T-helper 2 cell treated with Interferon-gamma antibody and Interleukin-4, amounts not matched to agents 5 μg/mL and 100 μg/mL, for 36 hours (primary cell): ENCODE data around the gene RIMBP3B.
"Not testable (repeated sequence)": the region's sequence is repeated elsewhere in the genome, so short reads cannot be mapped to it uniquely, and the experiment has no call there.

Source experiments
- DNase-seq: peaks from one replicate; pipeline ENCODE4 v3.0.0; 2021; ENCODE audit warnings: low spot score
- H3K27ac Mint-ChIP-seq: one replicate; pipeline ENCODE4 v1.8.0; 2021; ENCODE audit warnings: mild to moderate bottlenecking, mixed read lengths
- H3K27me3 Mint-ChIP-seq: one replicate; pipeline ENCODE4 v1.8.0; 2021; ENCODE audit warnings: low read depth, mixed read lengths
- H3K36me3 Mint-ChIP-seq: one replicate; pipeline ENCODE4 v1.8.0; 2021; ENCODE audit warnings: low read depth, mixed read lengths
- H3K4me1 Mint-ChIP-seq: one replicate; pipeline ENCODE4 v1.8.0; 2021; ENCODE audit warnings: low read depth, mixed read lengths
- H3K4me3 Mint-ChIP-seq: one replicate; pipeline ENCODE4 v1.8.0; 2022; ENCODE audit warnings: mild to moderate bottlenecking, moderate library complexity, mixed read lengths
- H3K9me3 Mint-ChIP-seq: one replicate; pipeline ENCODE4 v1.8.0; 2021; ENCODE audit warnings: mixed read lengths

The RIMBP3B gene

DNA sequence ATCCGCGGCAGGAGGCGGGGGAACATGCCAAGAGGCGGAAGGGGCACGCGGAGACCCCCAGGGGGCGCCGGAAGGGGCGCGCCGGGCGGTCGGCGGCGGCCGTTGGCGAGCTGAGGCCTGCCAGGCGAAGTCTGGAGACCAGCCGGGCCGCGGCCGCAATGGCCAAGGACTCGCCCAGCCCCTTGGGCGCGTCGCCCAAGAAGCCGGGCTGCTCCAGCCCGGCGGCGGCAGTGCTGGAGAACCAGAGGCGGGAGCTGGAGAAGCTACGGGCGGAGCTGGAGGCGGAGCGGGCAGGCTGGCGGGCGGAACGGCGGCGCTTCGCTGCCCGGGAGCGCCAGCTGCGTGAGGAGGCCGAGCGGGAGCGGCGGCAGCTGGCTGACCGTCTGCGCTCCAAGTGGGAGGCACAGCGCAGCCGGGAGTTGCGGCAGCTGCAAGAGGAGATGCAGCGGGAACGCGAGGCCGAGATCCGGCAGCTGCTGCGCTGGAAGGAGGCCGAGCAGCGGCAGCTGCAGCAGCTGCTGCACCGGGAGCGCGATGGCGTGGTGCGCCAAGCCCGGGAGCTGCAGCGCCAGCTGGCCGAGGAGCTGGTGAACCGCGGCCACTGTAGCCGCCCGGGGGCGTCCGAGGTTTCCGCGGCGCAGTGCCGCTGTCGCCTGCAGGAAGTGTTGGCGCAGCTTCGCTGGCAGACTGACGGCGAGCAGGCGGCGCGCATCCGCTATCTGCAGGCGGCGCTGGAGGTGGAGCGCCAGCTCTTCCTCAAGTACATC lies at the start of gene RIMBP3B:
Gene RIMBP3B (plus strand): TSS at position 51 of the 767 bp plus-strand sequence. CDS start 108 bp downstream, at position 159.
- not testable (repeated sequence) for H3K9me3 Mint-ChIP-seq, H3K36me3 Mint-ChIP-seq, H3K4me3 Mint-ChIP-seq, DNase-seq, H3K4me1 Mint-ChIP-seq, H3K27ac Mint-ChIP-seq, H3K27me3 Mint-ChIP-seq

DNA sequence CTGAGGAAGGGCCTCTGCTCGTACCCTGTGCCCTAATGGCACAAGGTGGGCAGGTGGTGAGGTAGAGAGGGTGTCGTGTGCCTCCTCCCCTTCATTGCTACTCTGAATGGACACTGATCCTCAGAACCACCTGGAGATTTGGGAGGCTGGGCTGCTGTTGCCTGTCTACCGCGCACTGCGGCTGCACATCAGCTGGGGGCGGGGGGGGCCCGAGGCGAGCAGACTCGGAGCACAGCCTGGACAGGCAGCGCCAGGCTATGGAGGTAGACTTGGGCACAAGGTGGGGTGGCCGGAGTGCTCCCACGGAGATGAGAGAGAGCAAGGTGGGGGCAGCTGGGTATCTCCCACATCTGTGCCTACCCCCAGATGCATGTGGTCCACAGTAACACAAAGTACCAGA lies 26.0 kb upstream of the RIMBP3B start:
- not testable (repeated sequence) for DNase-seq

GRCh38 chr22:21360525-21360924 lies 23.0 kb upstream of the RIMBP3B start:
- not testable (repeated sequence) for DNase-seq, H3K4me1 Mint-ChIP-seq, H3K27me3 Mint-ChIP-seq, H3K27ac Mint-ChIP-seq, H3K9me3 Mint-ChIP-seq, H3K36me3 Mint-ChIP-seq, H3K4me3 Mint-ChIP-seq

More for the DNA sequence above, 26.0 kb upstream of the RIMBP3B start:
- not testable (repeated sequence) for H3K36me3 Mint-ChIP-seq, H3K9me3 Mint-ChIP-seq, H3K4me1 Mint-ChIP-seq, H3K4me3 Mint-ChIP-seq, H3K27ac Mint-ChIP-seq, H3K27me3 Mint-ChIP-seq

- H3K36me3 Mint-ChIP-seq, H3K27ac Mint-ChIP-seq, DNase-seq, H3K27me3 Mint-ChIP-seq, H3K4me3 Mint-ChIP-seq, H3K4me1 Mint-ChIP-seq, H3K9me3 Mint-ChIP-seq: not testable (repeated sequence)
Observed at GRCh38 chr22:21362473-21362872, 21.1 kb upstream of the RIMBP3B start.

- DNase-seq, H3K4me1 Mint-ChIP-seq, H3K27ac Mint-ChIP-seq, H3K9me3 Mint-ChIP-seq, H3K27me3 Mint-ChIP-seq, H3K36me3 Mint-ChIP-seq, H3K4me3 Mint-ChIP-seq: not testable (repeated sequence)
Observed at GRCh38 chr22:21363061-21363460, 20.5 kb upstream of the RIMBP3B start.

DNA sequence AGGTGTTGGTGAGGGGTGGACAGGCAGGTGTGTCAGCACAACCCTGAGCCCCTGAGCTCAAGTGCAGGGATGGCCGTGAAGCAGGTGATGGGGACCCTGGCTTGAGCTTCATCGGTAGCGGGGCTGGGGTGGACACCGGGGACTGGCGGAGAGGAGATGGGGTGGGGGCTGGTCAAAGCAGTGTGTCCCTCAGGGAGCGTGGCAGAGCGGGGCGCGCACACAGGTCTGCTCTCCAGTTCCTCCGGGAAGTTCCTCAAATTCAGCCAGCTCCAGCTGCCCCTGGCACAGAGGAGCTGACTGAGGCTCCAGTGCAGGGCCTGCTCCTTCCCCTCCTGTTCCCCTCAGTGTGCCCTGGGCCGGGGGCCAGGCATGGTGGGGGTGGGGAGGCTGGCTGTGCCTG lies 19.7 kb upstream of the RIMBP3B start:
- not testable (repeated sequence) for H3K36me3 Mint-ChIP-seq, H3K4me1 Mint-ChIP-seq, H3K4me3 Mint-ChIP-seq, H3K27me3 Mint-ChIP-seq, DNase-seq, H3K27ac Mint-ChIP-seq, H3K9me3 Mint-ChIP-seq

DNA sequence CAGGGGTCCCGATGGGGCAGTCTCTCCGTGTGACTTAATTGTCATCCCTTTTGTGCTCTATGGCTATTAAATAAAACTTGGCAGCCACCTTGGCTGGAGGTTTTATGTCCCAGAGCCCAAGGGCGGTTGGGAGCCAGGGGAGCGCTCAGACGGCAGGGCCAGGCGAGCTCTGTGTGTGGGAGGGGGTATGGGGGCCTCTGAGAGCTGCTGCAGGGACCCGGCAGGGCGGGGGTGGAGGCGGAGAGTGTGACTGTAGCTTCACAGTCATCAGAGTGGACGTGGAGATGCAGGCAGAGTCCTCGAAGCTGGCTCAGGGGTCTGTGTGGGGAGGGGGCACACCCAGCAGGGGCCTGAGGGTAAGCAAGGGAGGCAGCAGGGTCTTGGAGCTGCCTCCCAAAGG lies 19.2 kb upstream of the RIMBP3B start:
- not testable (repeated sequence) for H3K4me1 Mint-ChIP-seq, H3K27me3 Mint-ChIP-seq, H3K27ac Mint-ChIP-seq, H3K36me3 Mint-ChIP-seq, DNase-seq, H3K9me3 Mint-ChIP-seq, H3K4me3 Mint-ChIP-seq

- H3K27ac Mint-ChIP-seq, H3K4me3 Mint-ChIP-seq, H3K4me1 Mint-ChIP-seq, H3K9me3 Mint-ChIP-seq, H3K27me3 Mint-ChIP-seq, DNase-seq, H3K36me3 Mint-ChIP-seq: not testable (repeated sequence)
Observed at GRCh38 chr22:21365337-21365736, 18.2 kb upstream of the RIMBP3B start.

- not testable (repeated sequence) for H3K4me3 Mint-ChIP-seq, H3K9me3 Mint-ChIP-seq, H3K27me3 Mint-ChIP-seq, H3K4me1 Mint-ChIP-seq, H3K27ac Mint-ChIP-seq, DNase-seq, H3K36me3 Mint-ChIP-seq
Observed at GRCh38 chr22:21368603-21369310, 14.8 kb upstream of the RIMBP3B start.

DNA sequence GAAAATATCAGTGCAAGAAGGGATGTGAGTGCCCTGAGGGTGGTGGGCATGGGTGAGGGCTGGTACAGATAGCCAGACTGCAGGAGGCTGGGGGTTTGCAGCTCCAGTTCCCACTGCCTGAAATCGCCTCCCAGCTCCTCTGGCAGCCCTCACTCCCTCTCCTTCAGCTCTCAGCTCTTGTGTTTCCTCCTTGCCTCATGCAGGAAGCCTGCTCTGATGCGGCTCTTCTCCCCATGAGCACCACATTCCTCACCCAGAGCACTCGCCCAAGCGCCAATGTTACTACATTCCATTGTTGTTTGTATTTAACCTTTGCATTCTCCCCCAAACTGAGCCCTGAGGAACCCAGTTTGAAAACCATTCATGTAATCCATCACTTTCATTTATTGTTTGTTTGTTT lies 7.7 kb upstream of the RIMBP3B start:
- H3K9me3 Mint-ChIP-seq, DNase-seq, H3K27ac Mint-ChIP-seq, H3K27me3 Mint-ChIP-seq, H3K36me3 Mint-ChIP-seq, H3K4me3 Mint-ChIP-seq, H3K4me1 Mint-ChIP-seq: not testable (repeated sequence)

GRCh38 chr22:21384468-21385357 lies 1.2 kb downstream of the RIMBP3B start:
- H3K27ac Mint-ChIP-seq, H3K9me3 Mint-ChIP-seq, H3K36me3 Mint-ChIP-seq, DNase-seq, H3K4me1 Mint-ChIP-seq, H3K4me3 Mint-ChIP-seq, H3K27me3 Mint-ChIP-seq: not testable (repeated sequence)

GRCh38 chr22:21389480-21389879 lies 5.9 kb downstream of the RIMBP3B start:
- not testable (repeated sequence) for H3K27ac Mint-ChIP-seq, H3K4me1 Mint-ChIP-seq, H3K27me3 Mint-ChIP-seq, H3K36me3 Mint-ChIP-seq, H3K4me3 Mint-ChIP-seq, DNase-seq, H3K9me3 Mint-ChIP-seq

- H3K36me3 Mint-ChIP-seq, H3K4me3 Mint-ChIP-seq, H3K27me3 Mint-ChIP-seq, H3K27ac Mint-ChIP-seq, H3K4me1 Mint-ChIP-seq, H3K9me3 Mint-ChIP-seq, DNase-seq: not testable (repeated sequence)
Observed at GRCh38 chr22:21390013-21390412, 6.5 kb downstream of the RIMBP3B start.

GRCh38 chr22:21394613-21395012 lies 11.1 kb downstream of the RIMBP3B start:
- not testable (repeated sequence) for DNase-seq, H3K9me3 Mint-ChIP-seq, H3K4me3 Mint-ChIP-seq, H3K27ac Mint-ChIP-seq, H3K36me3 Mint-ChIP-seq, H3K4me1 Mint-ChIP-seq, H3K27me3 Mint-ChIP-seq
